Measurements from ENCODE around the gene SLC30A2. TPM values are rescaled to one million over a fixed set of nuclear protein-coding genes. Genes with fewer than 3 reads are reported as not detected.
A peak's percentile ranks its signal among the peaks of the same experiment; 100 is the strongest.

SLC30A2 gene
- total and polyA plus RNA-seq, 2 of the 13 experiments (the other 11 are each of a cell fraction or from before 2014, with no cell fraction given) = not detected

- no peak for TF ChIP-seq PRDM15 (CRISPR knock-in tag; IDR thresholded peaks at IDR 0.05)
- TF ChIP-seq MAFK (conservative IDR thresholded peaks at IDR 0.05 in 1 of 2, IDR thresholded peaks at IDR 0.05 in 1 of 2; ENCODE audit: low read length in 2 of 2) = no peak
- 0 out of 2 replicates have a peak, but pooled peaks have one; percentile 27 for TF ChIP-seq ELF3 (CRISPR knock-in tag; IDR thresholded peaks at IDR 0.05)
- no peak for TF ChIP-seq ISX (CRISPR knock-in tag; conservative IDR thresholded peaks at IDR 0.05)
- 0 out of 2 replicates have a peak, but pooled peaks have one; percentile 19 for TF ChIP-seq ZNF362 (CRISPR knock-in tag; IDR thresholded peaks at IDR 0.05; ENCODE audit: borderline replicate concordance)
- no peak for TF ChIP-seq RBM39 (IDR thresholded peaks at IDR 0.05; ENCODE audit: low read depth, low read length, poor library complexity, severe bottlenecking)
- TF ChIP-seq MTF2 (CRISPR knock-in tag; IDR thresholded peaks at IDR 0.05; ENCODE audit: borderline replicate concordance) = no peak
- TF ChIP-seq ZNF547 (CRISPR knock-in tag; IDR thresholded peaks at IDR 0.05) = no peak; the same call in 1 of the 2 replicates
- TF ChIP-seq EZH2 (conservative IDR thresholded peaks at IDR 0.05; ENCODE audit: low read depth, low read length) = no peak
- TF ChIP-seq NCOA5 (CRISPR knock-in tag; IDR thresholded peaks at IDR 0.05) = no peak
- no peak for TF ChIP-seq RARA (CRISPR knock-in tag; IDR thresholded peaks at IDR 0.05)
- no peak for TF ChIP-seq NFE2L1 (CRISPR knock-in tag; IDR thresholded peaks at IDR 0.05; ENCODE audit: borderline replicate concordance)
- TF ChIP-seq ADNP (CRISPR knock-in tag; IDR thresholded peaks at IDR 0.05) = no peak
- no peak for TF ChIP-seq SNRNP70 (IDR thresholded peaks at IDR 0.05; ENCODE audit: low read depth, low read length)
- no peak for TF ChIP-seq ZNF549 (CRISPR knock-in tag; IDR thresholded peaks at IDR 0.05)
- TF ChIP-seq E2F1 (CRISPR knock-in tag; IDR thresholded peaks at IDR 0.05) = peak; percentile 44; the same call in 1 of the 2 replicates
- TF ChIP-seq ZFP82 (CRISPR knock-in tag; IDR thresholded peaks at IDR 0.05; ENCODE audit: borderline replicate concordance) = no peak
- peak; percentile 49; the same call in 1 of the 2 replicates for TF ChIP-seq RNF2 (conservative IDR thresholded peaks at IDR 0.05; ENCODE audit: low read depth)
These were observed 10.5 kb downstream of the SLC30A2 start (continued) for GRCh38 chr1:26035203-26035958.
